GM19238 (cell line): ENCODE measurements around the gene CD24.
"Not testable (repeated sequence)": the region's sequence is repeated elsewhere in the genome, so short reads cannot be mapped to it uniquely, and the experiment has no call there.

ENCODE experiments used
- DNase-seq: peaks from one replicate; pipeline ENCODE4 v3.0.0; 2011; ENCODE audit warnings: low spot score; ENCODE audit not compliant: insufficient read length

Gene CD24, protein sequence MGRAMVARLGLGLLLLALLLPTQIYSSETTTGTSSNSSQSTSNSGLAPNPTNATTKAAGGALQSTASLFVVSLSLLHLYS

DNA sequence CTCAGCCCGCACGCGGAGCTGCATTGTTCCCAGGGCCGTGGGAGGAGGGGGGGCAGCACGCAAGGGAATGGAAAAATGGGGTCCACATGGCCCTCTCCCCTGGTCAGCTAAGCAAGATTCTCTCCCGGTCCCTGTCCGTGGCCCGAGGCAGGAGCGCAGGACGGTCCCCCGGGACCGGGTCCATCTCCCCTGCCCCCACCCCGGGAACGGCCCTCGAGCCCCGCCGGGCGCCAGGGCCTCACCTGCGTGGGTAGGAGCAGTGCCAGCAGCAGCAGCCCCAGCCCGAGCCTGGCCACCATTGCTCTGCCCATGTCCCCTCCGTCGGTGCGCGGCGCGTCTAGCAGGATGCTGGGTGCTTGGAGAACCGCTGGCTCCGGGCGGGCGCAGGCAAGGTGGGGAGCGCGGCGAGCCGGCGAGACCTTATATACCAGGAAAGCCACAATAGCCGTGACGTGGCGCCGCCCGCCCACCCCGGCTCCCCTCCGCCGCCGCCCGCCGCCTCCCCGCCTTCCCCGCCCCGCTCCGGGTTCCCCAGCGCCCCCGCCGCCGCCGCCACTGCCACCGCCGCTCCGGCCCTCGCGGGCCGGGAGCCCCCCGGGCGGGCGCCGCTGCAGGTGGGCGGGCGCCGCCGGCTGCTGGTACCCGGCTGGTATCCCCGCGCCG, at the start of gene CD24:
CD24 (minus strand) TSS at position 394 of the 663 bp plus-strand sequence; CDS start at position 311, 83 bp downstream.
- no peak for DNase-seq

DNA sequence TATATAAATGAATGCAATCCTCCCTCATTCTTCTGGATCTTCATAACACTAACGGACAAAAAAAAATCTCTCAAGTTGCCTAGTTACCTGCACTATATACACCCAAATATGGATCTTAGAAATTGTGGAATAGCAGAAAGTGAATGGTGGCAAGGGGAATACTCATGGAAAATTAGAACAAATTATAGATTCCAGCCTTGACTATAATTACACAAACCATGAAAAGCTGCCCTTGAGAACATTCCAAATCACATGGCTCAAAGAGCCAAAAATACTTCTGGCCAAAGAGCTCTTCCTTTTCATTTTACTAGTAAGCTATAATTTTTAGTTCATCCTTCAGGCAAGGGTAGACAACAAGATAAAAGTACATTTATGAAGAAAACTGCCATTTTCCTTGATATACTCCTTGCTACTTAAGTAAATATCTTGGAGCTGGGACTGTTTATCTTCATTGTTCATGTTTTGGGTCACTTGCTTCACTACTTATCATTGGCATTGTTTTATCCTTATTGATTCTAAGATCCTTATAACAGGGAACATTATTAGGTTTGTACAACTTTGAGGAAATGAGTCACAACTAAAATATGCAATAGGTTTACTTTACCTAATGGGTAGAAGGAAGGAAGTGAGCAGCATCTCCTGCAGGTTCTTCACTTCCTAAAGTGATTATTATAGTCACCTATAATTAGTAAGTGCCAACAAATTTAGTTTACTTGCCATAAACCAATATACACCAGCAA, 47.1 kb upstream of the CD24 start:
- DNase-seq: no peak

DNA sequence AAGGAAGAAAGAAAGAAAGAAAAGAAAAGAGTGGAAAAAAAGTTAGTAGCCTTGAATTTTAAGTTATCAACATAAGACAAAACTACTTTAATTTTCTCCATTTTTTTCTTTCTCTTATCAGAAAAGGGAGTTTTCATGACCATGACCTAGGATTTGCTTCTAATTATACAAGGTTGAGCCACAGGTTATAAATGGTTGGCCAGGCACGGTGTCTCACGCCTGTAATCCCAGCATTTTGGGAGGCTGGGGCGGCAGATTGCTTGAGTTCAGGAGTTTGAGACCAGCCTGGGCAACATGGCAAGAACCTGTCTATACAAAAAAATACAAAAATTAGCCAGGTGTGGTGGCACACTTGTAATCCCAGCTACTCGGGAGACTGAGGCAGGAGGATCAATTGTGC, 45.7 kb upstream of the CD24 start:
- no peak for DNase-seq

DNA sequence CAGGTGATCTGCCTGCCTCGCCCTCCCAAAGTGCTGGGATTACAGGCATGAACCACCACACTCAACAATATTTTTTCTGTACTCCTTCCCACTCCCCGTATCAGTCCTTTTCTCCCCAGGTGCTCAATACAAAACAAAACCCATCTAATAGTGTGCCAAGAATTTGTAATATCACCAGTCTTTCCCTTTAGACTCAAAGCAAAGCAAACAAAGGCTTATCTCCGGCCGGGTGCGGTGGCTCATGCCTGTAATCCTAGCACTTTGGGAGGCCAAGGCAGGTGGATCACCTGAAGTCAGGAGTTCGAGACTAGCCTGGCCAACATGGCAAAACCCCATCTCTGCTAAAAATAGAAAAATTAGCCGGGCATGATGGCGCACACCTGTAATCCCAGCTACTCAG, 45.1 kb upstream of the CD24 start:
- not testable (repeated sequence) for DNase-seq

DNA sequence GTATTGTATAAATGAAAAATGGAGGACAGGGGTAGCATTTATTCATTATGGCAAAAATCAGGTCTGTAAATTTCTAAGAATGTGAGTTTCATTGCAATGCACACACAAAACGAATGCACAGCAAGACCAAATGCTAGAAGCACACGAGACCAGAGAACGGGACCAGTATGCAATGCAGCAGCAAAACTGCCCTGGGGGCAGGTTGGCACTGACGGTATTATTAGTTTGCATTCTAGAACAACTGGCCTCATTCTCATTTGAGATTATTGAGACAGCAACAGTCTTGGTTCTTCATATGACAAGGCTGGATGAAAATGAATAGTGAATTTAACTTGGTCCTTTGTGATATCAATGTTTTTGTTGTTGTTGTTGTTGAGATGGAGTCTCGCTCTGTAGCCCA, 44.5 kb upstream of the CD24 start:
- no peak for DNase-seq

DNA sequence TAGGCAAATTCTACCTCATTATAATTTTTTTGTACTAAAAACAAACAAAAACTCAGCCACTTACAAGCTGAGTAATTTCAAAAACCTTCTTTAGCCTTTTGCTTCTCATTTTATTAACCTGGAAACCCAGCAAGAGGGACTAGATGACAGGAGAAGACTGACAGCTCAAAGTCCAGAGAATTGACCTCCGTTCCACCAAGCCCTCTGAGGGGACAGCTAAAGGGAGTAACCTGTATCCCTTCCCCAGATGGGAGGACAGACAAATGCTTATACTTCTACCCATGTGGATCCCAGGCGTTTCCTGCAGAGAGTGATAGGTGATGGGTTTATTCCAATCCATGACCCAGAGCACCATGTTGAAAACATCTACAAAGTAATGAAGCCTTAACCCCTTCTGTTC, 35.0 kb upstream of the CD24 start:
- no peak for DNase-seq

DNA sequence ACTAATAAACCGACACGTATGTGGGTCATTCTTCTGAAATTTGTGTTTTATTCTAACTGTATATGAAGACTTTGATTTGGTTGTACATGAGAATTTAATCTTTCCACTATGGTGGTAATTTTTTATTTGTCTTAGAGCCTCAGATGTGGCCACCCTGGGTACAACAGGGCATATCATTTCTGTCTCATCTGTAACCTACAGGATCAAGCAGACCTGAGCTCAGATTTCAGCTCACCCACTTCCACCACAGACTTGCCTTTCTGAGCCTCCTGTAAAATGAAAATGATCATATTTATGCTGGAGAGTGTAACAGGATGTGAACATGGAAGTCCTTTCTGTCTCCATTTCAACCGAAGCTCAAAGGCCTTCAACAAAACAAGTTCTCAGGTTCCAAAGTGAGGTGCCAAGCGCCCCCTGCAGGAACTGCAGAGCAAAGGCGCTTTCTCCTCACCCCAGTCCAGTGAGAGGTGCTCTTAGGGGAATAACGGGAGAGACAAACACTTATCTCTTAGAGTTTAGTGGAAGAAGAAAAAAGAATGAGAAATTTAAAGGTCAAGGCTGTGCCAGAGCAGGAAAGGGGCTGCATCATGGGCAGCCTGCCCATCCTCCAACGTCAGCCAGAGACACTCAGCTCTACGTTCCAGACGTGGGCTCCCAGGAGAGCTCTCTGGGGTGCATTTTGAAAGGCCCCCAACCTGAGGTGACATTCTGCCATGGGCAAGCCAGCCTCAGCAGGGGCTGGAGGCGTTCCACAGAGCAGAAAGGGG, 23.0 kb upstream of the CD24 start:
- DNase-seq: peak; percentile 54

DNA sequence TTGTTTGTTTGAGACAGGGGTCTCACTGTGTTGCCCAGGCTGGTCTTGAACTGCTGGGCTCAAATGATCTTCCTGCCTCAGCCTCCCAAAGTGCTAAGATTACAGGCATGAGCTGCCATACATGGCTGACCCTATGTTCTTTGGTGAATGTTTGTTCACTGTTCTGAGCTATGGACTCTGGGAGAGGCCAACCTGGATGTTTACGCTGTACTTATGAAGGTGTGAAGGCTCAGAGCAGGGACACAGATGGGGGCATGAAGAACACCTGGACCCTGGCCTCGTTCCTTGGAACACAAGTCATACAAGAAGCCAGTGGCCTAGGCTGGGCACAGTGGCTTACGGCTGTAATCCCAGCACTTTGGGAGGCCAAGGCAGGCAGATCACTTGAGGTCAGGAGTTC, 21.1 kb upstream of the CD24 start:
- DNase-seq: no peak

DNA sequence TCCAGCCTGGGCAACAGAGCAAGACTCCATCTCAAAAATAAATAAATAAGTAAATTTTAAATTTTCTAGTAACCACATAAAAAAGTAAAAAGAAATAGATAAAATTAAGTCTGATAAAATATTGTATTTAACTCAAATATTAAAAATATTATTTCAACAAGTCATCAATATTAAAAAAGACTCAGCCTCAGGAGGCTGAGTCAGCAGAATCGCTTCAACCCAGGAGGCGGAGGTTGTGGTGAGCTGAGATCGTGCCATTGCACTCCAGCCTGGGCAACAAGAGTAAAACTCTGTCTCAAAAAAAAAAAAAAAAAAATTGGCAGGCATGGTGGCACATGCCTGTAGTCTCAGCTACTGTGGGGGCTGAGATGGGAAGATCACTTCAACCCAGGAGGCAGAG, 15.2 kb upstream of the CD24 start:
- DNase-seq: not testable (repeated sequence)

DNA sequence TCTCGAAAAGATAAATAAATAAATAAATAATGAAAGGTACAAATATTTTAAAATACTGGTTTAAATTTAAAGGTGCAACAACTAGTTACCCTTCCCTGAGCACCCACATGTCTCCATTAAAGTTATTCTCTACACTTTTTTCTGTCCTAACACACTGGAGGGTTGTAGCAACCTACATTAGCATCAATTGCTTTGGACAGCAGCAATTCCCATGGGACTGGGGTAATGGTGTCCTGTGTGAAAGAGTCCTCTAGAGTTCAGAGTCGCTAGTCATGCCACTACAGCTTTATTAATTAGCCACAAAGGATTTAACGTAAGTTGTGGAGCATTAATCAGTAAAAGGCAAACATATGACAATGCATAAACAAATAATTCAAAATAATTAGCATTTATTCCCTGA, 14.1 kb upstream of the CD24 start:
- no peak for DNase-seq

DNA sequence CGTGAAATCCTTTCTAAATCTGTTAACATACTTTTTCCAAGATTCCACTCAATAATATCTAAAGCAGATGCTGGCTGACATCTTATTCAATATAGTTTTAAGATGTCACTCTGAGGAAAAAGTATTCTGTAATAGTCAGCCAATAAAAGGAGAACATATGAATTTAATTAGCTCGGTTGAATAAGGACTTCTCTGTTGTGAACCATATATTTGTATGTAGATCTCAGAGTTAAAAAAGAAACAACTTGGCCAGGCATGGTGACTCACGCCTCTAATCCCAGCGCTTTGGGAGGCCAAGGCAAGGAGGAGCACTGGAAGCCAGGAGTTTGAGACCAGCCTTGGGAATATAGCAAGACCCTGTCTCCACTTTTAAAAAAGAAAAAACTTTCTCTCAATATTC, 7.4 kb upstream of the CD24 start:
- no peak for DNase-seq

DNA sequence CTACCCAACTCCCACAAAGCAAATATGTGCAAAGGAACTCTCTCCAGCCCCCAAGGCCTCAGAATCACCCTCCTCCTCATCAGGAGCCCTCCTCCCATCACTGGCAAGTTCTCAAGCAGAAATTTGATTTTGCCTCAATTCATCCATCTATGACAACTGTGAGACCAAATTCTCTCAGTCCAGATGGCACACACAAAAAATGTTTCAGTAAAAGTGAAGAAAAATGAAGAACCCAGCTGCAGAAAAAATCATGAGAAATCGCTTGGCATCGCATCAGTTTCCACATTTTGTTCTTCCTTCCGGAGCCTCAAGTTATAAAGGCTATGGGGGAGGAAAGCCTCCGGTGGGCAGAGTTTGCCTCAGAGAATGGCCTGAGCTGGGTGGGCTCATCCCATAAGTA, 6.4 kb upstream of the CD24 start:
- no peak for DNase-seq

DNA sequence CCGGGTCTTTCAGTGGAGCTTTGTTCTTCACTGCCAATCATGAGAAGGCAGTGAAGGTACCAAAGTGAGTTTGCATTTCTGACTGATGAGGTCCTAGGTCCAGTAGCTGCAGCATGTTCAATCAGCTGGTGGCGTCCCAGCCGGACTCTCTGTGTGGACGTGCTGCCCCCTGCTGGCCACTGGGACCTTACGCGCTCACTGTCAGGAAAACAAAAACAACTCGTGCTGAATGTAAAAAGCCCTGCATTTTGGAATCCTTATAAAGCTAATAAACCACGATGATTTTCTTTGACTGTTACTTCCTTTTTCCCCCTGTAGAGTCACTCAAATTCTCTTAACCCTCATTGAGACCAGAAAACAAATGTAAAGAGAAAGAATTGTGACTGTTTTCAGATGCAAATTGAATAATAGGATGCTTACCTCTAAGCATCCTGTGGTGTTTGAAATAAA, 4.9 kb upstream of the CD24 start:
- peak; percentile 52 for DNase-seq

DNA sequence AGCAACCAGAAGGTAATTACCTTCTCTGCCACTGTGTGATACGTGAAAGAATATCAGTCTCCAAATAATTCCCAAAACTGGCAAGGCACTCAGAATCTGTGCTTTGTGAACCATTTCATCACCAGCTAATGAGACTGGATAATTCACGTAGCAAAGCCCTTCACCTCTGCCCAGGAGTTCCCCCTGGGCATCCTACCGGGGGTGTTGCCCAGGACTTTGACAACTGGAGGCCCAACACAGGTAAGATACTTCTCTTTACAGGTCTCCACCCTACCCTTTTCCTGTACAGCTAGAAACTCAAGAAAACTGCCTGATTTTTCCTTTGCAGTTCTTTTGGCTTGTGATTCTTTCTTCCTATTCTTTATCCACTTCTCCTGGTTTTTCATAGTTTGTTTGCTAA, 2.7 kb upstream of the CD24 start:
- DNase-seq: no peak

DNA sequence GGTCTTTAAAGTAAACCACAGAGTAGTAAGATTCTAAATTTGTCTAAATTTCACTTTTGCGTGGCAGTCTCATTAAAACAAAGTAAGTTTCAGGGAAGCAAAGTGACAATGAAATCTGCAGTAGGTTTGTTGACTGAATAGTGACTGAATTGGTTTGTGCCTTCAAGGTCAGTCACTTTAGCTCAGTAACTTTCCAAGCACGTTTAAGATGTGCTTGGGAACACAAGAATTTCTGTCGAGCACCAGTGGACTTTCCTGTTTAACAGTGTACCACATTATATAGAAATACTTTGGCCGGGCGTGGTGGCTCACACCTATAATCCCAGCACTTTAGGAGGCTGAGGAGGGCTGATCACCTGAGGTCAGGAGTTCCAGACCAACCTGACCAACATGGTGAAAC, 1.7 kb upstream of the CD24 start:
- no peak for DNase-seq

DNA sequence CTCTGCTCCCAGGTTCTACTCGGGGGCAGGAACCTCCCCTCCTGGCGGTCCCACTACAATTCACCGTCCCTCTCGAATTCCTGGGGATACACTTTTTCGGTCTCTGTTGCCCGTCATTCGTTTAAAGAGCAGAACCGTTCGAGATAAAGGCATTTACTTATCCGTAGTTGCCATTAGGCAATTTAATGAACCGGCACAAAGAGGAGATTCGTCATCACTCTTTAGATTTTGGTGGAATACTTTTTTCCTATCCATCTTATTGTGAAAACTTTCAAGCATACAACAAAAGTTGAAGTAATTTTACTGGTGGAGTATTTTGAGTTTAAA, 1.2 kb upstream of the CD24 start:
- no peak for DNase-seq

DNA sequence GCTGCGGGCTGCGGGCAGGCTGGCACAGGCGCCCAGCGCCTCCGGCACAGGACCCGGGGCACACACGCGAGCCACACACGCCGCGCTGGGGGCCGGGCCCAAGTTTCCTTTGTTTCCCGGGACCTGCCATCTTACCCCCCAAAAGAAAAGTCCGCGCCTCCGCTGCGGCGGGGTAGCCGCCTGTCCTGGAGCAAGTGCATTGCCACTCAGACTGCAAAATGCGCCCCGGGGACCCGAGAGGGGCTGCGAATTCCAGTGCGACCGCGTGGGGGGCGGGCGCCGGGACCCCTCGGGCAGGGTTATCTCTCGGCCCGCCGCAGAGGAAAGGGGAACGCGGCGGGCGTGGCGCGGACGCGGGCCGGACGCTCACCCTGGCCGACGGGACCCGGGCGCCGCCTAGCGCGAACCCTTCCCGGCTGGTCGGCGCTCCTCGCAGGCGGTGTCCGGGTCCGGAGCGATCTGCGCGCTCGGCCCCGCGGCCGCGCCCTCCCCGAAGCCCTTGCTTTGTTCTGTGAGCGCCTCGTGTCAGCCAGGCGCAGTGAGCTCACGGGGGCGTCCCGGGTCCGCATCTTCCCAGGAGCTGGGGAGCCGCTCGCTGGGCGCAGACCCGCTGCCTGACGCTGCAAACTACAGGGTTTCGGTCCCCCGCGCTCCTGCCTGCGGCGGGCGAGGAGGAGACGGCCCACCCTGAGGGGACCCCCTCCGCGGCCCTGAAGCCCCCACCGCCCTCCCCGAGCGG, 639 bp upstream of the CD24 start:
- no peak for DNase-seq

DNA sequence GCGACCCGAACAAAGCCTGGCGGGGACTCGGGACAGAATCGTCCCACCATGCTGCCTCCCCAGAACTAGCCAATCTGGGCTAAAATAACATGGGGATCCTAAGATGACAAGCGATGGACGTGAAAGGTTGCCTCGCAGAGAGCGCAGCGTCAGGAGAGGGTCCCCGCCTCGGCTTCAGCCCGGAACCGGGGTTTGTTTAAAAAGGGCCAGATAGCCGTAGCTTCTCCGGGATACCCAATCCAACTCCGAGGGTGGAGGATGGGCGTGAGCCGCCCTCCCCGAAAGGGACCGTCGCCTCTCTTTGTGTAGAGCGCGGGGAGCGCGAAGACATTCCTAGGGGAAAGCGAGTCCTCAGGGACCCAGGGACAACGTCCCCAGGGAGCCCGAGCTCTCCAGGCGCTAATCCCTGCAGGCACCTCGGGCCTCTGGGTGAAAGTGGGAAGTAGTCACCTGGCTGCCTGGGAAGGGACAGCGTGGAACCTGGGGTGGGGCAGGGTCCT, 643 bp downstream of the CD24 start:
- no peak for DNase-seq

DNA sequence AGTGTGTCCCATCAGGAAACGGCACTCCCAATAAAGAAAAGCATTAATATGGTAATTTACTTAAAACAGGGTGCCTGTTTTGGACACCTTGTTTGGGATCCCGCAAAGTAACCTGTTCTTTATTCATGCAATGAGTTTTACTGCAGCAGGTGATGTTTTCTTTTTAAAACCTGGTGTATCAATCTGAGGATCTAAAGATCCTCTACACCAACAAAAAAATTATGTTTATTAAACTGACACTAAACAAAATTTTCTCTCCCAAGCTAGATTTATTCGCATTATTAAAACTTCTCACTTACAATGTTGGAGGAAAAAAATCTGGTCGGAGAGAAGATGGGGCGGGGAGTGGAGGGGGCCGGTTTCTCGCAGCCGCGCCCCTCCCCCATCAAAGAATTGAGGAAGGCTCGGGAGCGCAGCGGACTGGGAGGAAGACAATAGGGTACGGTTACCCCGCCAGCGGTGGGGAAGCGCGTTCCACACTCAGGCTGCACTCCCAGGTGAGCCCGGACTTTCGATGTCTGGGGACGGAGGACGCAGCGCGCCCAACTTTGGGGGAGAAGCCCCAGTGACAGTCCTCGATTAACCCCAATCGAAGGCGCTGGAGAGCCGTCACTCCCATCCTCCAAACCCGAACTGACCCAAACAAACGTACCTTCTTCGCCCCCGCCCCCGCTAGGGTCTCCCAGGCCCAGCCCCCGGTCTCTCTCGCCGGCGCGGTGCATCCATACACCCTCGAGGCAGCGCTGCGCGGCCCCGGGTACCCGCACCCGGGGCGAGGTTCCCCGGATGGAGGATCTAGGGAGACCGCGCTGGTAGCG, 1.3 kb downstream of the CD24 start:
- no peak for DNase-seq

DNA sequence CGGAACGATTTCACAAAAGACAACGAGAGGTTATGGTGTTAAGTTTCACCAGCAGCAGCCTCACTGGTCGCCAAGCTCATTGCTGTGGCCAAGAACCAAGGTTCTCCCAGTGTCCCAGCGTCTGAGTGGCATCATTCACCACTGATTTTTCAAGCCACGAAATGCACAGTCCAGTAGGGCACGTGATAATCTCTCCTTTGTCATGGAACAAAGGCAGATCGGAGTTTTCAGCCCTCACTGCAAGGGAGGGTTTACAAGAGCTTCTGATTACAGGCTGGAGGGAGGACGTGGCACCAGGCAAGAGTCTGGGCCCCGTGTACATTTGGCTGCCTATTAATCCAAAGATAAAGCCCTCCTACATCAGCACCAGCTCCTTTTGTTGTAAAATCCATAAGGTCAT, 2.0 kb downstream of the CD24 start:
- no peak for DNase-seq

DNA sequence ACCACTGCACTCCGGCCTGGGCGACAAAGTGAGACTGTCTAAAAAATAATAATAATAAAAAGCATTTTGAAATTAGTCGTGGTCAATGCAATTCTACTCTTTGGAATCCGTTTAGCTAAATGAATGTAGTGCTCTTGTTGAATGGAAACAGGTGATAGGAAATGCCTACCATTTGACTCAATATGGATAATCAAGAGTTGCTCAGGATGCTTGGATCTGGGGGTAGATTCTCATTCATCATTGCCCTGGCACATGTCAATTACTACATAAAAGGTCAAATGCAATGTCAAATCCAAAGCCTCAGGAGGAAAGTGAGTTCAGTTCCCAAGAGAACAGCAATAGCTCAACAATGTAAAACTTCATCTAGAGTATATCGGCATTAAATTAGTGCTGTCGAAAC, 3.8 kb downstream of the CD24 start:
- not testable (repeated sequence) for DNase-seq
